Cardiac septum (tissue), 1 donor: Measurements from ENCODE around the gene ZNF207. TPM values are rescaled to one million over a fixed set of nuclear protein-coding genes. Genes with fewer than 3 reads are reported as not detected.
"Not testable (repeated sequence)": the region's sequence is repeated elsewhere in the genome, so short reads cannot be mapped to it uniquely, and the experiment has no call there.

Source experiments
- DNase-seq: peaks from one replicate; pipeline ENCODE4 v3.0.0-alpha.2; 2020; ENCODE audit warnings: low spot score
- intact Hi-C: fragments of 100-400 bp; cut with DNase I; formaldehyde crosslinking; loops from one replicate; pipeline ENCODE4 v1.14.0; 2022
- microRNA-seq: library from miRNA; unstranded; fragments of <30 nt; microRNA quantifications from one replicate; pipeline ENCODE4 v1.2.0, GENCODE V29; 2020
- total RNA-seq: library from RNA; stranded (reverse); fragmentation: NEBNext Ultra II Directional; extraction: Animal tissue kit (Norgen Biotek cat#: 25700); gene quantifications from one replicate; pipeline ENCODE4 v1.2.1, GENCODE V29; 2021
- donor health status: DM: no; HTN: no; CAD: no.

Gene ZNF207
- total RNA-seq, 1 donor from 2014 or later, result 83.7 TPM

DNA sequence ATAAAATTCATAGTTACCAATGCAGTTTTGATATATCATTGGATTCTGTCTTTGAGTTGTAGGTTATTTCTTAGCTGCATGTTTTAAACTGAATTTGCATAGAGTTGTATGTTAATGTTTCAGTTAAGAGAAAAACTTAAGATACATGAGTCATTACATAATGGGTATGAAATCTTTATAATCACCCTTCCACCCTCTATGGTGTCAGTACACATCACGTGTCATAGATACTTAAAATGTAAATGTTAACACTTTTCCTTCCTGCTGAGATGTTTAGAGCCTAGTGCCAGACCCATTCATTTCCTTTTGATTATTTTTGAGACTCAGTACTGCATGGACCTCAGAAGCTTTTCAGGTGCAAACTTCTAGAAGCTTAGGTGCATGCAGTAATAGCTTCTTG, 20.5 kb downstream of the ZNF207 start:
- intact Hi-C loops, result no loop called here
- no peak for DNase-seq

- intact Hi-C loops, result no loop called here
- no peak for DNase-seq
Measured at GRCh38 chr17:32382526-32383223, 32.7 kb downstream of the ZNF207 start.

GRCh38 chr17:32383926-32384434, 34.0 kb downstream of the ZNF207 start:
- intact Hi-C loops, result no loop called here
- DNase-seq, result no peak

DNA sequence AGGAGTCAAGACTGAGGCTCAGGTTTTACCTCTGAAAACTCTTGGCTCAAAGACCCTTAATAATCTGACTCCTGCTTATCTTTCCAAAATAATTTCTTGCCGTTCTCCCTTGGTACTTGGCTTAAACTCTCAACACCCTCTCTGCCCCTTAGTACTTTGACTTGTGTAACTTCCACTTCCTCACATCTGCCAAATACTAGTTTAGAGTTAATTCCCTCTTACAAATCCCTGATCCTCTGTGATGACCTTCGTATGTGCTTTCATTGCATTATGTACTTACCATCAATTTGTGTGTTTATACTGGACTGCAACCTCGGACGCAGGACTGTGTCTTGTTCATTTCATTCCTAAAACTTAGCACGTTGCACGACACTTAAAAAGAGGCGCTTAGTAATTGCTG, 35.2 kb downstream of the ZNF207 start:
- DNase-seq, result no peak
- intact Hi-C loops, result no loop called here

DNA sequence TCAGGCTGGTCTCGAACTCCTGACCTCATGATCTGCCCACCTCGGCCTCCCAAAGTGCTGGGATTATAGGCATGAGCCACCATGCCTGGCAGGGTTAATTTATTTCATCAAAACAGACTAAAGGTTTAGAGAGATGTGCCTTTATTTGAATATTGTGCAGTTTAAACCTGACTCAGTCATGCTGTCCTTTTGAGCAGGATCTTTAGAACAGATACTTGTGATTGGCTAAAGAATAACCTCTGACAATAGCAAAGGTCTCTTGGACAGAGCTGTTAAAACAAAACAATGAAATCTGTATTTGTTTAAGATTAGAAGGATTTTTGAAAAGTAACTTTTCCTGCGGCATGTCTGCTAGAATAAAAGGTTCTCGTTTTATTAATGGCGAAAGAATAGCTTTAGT, 36.0 kb downstream of the ZNF207 start:
- DNase-seq, result no peak
- intact Hi-C loops, result no loop called here

DNA sequence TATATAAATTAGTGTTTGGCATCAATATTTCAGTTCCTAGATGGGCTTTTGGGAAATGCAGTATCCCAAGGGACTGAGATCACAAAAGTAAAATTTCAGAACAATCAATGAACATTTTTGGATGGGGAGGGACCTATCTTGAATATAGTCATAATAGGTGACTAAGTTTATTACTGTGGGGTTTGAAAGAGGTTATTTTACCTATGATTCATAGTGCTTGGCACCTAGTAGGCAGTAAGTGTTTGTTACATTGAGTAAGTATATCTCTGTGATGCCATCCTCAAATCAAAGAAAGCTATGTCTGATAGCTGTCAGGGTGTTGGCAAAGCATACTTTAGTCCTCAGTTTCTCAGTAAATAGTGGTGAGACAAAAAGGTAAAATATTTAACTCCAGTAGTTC, 36.9 kb downstream of the ZNF207 start:
- DNase-seq, result no peak
- intact Hi-C loops, result no loop called here

DNA sequence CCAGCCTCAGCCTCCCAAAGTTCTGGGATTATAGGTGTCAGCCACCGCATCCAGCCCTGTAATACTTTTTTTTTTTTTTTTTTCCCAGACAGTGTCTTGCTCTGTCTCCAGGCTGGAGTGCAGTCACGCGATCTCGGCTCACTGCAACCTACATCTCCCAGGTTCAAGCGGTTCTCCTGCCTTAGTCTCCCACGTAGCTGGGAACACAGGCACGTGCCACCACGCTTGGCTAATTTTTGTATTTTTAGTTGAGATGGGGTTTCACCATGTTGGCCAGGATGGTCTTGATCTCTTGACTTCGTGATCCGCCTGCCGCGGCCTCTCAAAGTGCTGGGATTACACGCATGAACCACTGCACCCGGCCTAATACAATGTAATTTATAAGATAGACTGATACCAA, 38.2 kb downstream of the ZNF207 start:
- DNase-seq, intact Hi-C loops: not testable (repeated sequence)

DNA sequence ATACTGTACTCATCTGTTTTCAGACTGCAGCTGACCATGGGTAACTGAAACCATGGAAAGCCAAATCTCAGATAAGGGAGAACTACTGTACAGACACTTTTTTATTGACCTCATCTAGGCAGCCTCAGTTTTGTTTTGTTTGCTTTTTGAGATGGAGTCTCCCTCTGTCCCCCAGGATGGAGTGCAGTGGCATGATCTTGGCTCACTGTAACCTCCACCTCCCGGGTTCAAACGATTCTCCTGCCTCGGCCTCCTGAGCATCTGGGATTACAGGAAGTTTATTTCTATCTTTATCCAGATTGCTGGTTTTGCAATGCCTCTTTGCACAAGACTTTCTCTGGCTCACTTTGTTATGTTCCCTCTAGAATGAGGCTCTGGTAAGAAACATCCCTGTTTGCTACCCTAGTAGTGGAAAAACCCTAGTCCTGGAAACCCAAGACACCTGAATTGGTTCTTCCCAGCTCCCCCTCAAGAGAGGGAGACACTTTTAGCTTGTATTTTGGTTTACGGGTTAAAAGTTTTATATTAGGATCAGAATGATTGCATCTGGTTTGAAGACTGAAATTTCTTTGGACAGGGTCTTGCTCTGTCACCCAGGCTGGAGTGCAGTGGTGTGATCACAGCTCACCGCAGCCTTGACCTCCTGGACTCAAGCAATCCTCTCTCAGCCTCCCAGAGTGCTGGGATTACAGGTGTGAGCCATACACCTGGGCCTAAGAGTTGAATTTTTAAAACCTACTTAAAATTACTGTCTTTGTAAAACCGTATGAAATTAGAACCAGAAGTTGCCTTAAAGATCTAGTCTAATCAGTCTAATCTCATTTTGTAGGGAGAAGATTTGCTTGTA, 38.9 kb downstream of the ZNF207 start:
- intact Hi-C loops, result no loop called here
- no peak for DNase-seq

- intact Hi-C loops, result no loop called here
- DNase-seq, result no peak
Measured at GRCh38 chr17:32393904-32394303, 43.9 kb downstream of the ZNF207 start.

DNA sequence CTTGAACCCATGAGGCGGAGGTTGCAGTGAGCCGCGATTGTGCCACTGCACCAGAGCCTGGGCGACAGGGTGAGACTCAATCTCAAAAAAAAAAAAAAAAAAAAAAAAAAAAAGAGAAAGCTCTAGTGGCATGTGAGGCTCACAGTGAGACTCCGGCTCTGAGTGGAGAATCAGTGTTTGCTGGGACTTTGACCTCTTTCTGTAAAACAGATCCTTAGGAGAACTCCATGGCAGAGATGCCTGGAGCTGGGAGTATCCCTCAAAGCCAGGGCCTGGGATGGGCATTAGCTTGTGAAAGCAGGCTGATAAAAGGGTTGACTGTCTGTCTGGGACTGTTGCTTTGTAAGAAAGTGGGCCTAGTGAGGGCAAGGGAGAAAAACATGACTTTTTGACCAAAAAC, 46.4 kb downstream of the ZNF207 start:
- DNase-seq, result no peak
- intact Hi-C loops, result no loop called here

GRCh38 chr17:32398946-32399345, 49.0 kb downstream of the ZNF207 start:
- intact Hi-C loops, result no loop called here
- DNase-seq, result no peak

DNA sequence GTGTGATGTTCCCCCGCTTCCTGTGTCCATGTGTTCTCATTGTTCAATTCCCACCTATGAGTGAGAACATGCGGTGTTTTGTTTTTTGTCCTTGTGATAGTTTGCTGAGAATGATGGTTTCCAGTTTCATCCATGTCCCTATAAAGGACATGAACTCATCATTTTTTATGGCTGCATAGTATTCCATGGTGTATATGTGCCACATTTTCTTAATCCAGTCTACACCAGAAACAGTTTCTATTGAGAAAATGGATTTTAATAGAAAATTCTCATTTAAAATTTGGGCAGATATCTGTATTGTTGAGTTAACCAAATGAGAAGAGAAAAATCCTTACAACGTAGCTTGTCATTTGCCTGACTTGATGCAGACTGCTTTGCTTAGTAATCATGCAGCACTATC, 60.1 kb downstream of the ZNF207 start:
- DNase-seq, intact Hi-C loops: not testable (repeated sequence)

- DNase-seq, result no peak
- intact Hi-C loops, result no loop called here
Measured at GRCh38 chr17:32426894-32427293, 76.9 kb downstream of the ZNF207 start.

DNA sequence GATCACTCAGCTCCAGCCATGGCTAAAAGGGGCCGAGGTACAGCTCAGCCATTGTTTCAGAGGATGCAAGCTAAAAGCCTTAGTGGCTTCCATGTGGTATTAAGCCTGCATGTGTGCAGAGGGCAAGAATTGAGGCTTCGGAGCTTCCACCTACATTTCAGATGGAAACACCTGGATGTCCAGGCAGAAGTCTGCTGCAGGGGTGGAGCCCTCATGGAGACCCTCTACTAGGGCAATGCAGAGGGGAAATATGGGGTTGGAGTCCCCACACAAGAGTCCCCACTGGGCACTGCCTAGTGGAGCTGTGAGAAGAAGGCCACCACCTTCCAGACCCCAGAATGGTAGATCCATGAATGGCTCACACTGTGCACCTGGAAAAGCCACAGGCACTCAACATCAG, 79.6 kb downstream of the ZNF207 start:
- intact Hi-C loops, result no loop called here
- no peak for DNase-seq

Small RNA genes lying within 50 kb of the gene (microRNA-seq; reads per million reads assigned to microRNA genes)
- gene MIR632, result not detected

Other genes with a start within 250 kb of the ZNF207 start
- gene RHOT1, start 207.7 kb upstream of the ZNF207 start, total RNA-seq, result 39.4 TPM
- gene RHBDL3, start 84.3 kb upstream of the ZNF207 start, total RNA-seq, result 1.0 TPM
- 21.6 TPM for gene C17orf75, start 8.0 kb upstream of the ZNF207 start, total RNA-seq
- gene PSMD11, start 94.4 kb downstream of the ZNF207 start, total RNA-seq, result 81.7 TPM
- 1.5 TPM for gene CDK5R1, start 136.8 kb downstream of the ZNF207 start, total RNA-seq